Testis (tissue), 3 donors: ENCODE results near the gene RGS10. TPM values are rescaled to one million over a fixed set of nuclear protein-coding genes. Genes with fewer than 3 reads are reported as not detected.

Experiments
- DNase-seq: peaks from one replicate; pipeline ENCODE4 v3.0.0-alpha.2; 2019
- H3K27ac ChIP-seq, 2 donors: fragments of 200-600 bp; sonication (generic); one replicate each; pipeline ENCODE4 v1.5.1; 2019
- H3K27me3 ChIP-seq: fragments of 200-600 bp; sonication (generic); one replicate; pipeline ENCODE4 v1.5.1; 2019
- H3K36me3 ChIP-seq: fragments of 200-600 bp; sonication (generic); one replicate; pipeline ENCODE4 v1.5.1; 2017; ENCODE audit warnings: low read depth; ENCODE audit errors: missing control alignments
- H3K4me1 ChIP-seq: fragments of 200-600 bp; sonication (generic); one replicate; pipeline ENCODE4 v1.5.1; 2019
- H3K4me3 ChIP-seq, 2 donors: fragments of 200-600 bp; sonication (generic); one replicate each; pipeline ENCODE4 v1.5.1; 2017 to 2019
- H3K9me3 ChIP-seq: fragments of 200-600 bp; sonication (generic); one replicate; pipeline ENCODE4 v1.5.1; 2017
- POLR2A ChIP-seq: fragments of 450-650 bp; IDR thresholded peaks from one replicate; pipeline ENCODE4 v1.6.1; 2017; ENCODE audit warnings: antibody characterized with exemption, mild to moderate bottlenecking, moderate library complexity
- WGBS, 2 donors: methylation state at CpG; one replicate each; pipeline ENCODE4 v1.1.5; 2018; 5-methylcytosine and 5-hydroxymethylcytosine counted together
- intact Hi-C: fragments of 100-400 bp; cut with DNase I; formaldehyde crosslinking; loops from one replicate; pipeline ENCODE4 v1.15.1; 2023; ENCODE audit warnings: low total_unique reads
- polyA plus RNA-seq: library from polyadenylated mRNA; stranded (reverse); fragments of 350-450 nt; fragmentation: Illumina TruSeq; extraction: RNeasy Lipid Tissue Mini Kit (QIAGEN cat#74804); gene quantifications from one replicate; pipeline ENCODE4 v1.2.3, GENCODE V29; 2014; ENCODE audit warnings: low read depth, low replicate concordance; ENCODE audit not compliant: insufficient read depth
- total RNA-seq, 2 donors: library from RNA; depleted of rRNA; stranded (reverse); fragments of >200 nt; gene quantifications; one replicate each; pipeline ENCODE4 v1.2.3, GENCODE V29; 2016
- TF ChIP-seq, protein P1 (sequence below), 3 experiments: fragments of 450-650 bp in 2 of 3; fragments of 200-600 bp in 1 of 3; sonication (generic) in 1 of 3; IDR thresholded peaks; one replicate each; pipeline ENCODE4 v1.5.1; 2016 to 2019; ENCODE audit warnings: antibody characterized with exemption in 3 of 3, mild to moderate bottlenecking in 2 of 3, moderate library complexity in 1 of 3

The RGS10 gene
- total and polyA plus RNA-seq, 3 donors from 2014 or later: 3.6 to 13.7 (median 7.1) TPM

DNA sequence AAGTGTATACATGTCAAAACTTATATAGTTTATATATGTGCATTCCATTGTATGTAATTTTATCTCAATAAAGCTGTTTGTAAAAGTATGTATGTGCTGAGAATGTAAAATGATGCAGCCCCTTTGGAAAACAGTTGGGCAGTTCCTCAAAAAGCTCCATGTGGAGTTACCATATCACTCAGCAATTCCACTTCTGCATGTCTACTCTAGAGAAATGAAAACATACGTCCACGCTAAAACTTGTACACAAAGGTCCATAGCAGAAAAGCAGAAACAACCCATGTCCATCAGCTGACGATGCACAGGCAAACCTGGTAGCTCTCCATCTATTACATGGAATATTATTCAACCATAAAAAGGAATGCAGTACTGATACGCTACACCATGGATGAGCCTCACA is 8.3 kb upstream of the RGS10 start:
- intact Hi-C loops: no loop called here
- no peaks in the 10 kb centered on the region for H3K4me1 ChIP-seq
- no peaks in the 10 kb centered on the region for H3K9me3 ChIP-seq
- no peak overlapping the region for H3K4me3 ChIP-seq
- no peak overlapping the region for H3K27ac ChIP-seq
- H3K36me3 ChIP-seq: no peaks in the 10 kb centered on the region
- TF ChIP-seq POLR2A: no peak
- H3K27me3 ChIP-seq: no peaks in the 10 kb centered on the region
- WGBS, 2 donors: 84 to 93% methylated on average over 4 of the region's 4 CpGs
- no peak for DNase-seq

DNA sequence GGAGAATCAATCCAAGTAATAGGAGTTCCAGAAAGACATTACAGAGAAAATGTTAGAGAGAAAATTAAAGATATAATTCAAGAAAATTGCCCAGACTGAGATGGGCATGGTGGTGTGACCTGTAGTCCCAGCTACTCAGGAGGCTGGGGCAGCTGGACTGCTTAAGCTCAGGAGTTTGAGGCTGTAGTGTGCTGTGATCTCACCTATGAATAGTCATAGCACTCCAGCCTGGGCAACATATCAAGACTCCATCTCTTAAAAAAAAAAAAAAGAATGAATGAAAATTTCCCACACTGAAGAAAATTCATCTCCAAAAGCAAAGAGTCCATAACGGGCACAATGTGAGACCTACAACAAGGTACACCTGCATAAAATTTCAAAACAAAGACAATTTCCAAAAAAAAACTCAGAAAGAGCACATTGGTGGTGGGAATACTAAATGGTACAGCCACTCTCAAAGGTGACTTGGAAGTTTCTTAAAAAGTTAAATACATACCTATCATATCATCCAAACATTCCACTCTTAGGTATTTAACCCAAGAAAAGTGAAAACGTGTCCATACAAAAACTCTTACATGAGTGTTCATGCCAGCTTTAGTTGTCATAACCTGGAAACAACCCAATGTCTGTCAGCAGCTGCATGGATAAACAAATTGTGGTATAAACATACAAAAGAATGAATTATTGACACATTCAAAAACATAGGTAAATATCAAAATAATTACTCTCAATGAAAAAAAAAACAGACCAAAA is 6.9 kb upstream of the RGS10 start:
- no peak for TF ChIP-seq POLR2A
- TF ChIP-seq, protein P1, sequence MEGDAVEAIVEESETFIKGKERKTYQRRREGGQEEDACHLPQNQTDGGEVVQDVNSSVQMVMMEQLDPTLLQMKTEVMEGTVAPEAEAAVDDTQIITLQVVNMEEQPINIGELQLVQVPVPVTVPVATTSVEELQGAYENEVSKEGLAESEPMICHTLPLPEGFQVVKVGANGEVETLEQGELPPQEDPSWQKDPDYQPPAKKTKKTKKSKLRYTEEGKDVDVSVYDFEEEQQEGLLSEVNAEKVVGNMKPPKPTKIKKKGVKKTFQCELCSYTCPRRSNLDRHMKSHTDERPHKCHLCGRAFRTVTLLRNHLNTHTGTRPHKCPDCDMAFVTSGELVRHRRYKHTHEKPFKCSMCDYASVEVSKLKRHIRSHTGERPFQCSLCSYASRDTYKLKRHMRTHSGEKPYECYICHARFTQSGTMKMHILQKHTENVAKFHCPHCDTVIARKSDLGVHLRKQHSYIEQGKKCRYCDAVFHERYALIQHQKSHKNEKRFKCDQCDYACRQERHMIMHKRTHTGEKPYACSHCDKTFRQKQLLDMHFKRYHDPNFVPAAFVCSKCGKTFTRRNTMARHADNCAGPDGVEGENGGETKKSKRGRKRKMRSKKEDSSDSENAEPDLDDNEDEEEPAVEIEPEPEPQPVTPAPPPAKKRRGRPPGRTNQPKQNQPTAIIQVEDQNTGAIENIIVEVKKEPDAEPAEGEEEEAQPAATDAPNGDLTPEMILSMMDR (IDR thresholded peaks at IDR 0.05): no peak
- 75 to 80% methylated on average over 2 of the region's 2 CpGs for WGBS, 2 donors
- Histone ChIP-seq H3K4me3 (no peak overlapping the region), H3K36me3 (no peaks in the 10 kb centered on the region), H3K27ac (no peak overlapping the region), H3K27me3 (no peaks in the 10 kb centered on the region), H3K9me3 (no peaks in the 10 kb centered on the region), H3K4me1 (peaks cover 1% of the 10 kb centered on the region)
- DNase-seq: no peak
- intact Hi-C loops: no loop called here

DNA sequence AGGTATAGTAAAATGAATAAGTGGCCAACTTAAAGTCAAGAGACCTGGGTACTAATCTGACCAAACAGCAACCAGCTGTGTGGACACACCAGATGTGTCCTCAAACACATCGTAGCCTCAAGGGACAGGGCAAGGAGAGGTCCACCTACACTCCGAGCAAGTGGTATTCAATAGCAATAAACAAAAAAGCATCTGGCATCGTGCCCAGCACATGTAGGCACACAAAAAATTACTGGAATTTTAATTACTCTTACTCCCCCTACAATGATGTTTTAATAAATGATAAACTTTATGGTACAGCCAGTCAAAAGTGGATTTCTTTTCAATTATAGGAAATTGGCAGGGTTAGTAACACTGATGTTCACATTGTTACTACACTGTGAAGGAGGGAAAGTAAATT is 3.5 kb upstream of the RGS10 start:
- intact Hi-C loops: no loop called here
- no peak overlapping the region for H3K4me3 ChIP-seq
- TF ChIP-seq, protein P1 (IDR thresholded peaks at IDR 0.05): no peak
- TF ChIP-seq POLR2A: no peak
- H3K27me3 ChIP-seq: no peaks in the 10 kb centered on the region
- DNase-seq: no peak
- H3K9me3 ChIP-seq: no peaks in the 10 kb centered on the region
- no peak overlapping the region for H3K27ac ChIP-seq
- 49 to 61% methylated on average over 3 of the region's 3 CpGs for WGBS, 2 donors
- peaks cover 8% of the 10 kb centered on the region for H3K4me1 ChIP-seq
- H3K36me3 ChIP-seq: no peaks in the 10 kb centered on the region

DNA sequence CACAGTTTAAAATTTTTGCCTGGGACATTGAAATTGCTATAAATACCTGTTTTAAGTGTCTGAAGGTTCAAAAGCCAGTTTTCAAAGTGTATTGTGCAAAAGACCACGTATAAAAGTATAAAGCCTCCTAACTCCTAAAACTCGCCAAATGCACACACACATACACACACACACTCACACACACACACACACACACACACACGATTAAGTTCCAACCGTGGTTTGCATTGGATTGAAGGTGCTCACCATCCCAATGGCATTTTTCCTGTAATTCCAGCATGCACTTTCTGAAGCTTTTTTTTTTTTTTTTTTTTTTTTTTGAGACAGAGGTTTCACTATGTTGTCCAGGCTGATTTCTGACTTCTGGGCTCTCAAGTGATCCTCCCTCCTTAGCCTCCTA is 2.8 kb upstream of the RGS10 start:
- Histone ChIP-seq H3K9me3 (no peaks in the 10 kb centered on the region), H3K36me3 (no peaks in the 10 kb centered on the region), H3K27ac (no peak overlapping the region), H3K27me3 (no peaks in the 10 kb centered on the region), H3K4me1 (peaks cover 8% of the 10 kb centered on the region), H3K4me3 (no peak overlapping the region)
- TF ChIP-seq POLR2A: no peak
- TF ChIP-seq, protein P1 (IDR thresholded peaks at IDR 0.05): no peak
- intact Hi-C loops: no loop called here
- DNase-seq: no peak
- 61 to 74% methylated on average over 4 of the region's 4 CpGs for WGBS, 2 donors

DNA sequence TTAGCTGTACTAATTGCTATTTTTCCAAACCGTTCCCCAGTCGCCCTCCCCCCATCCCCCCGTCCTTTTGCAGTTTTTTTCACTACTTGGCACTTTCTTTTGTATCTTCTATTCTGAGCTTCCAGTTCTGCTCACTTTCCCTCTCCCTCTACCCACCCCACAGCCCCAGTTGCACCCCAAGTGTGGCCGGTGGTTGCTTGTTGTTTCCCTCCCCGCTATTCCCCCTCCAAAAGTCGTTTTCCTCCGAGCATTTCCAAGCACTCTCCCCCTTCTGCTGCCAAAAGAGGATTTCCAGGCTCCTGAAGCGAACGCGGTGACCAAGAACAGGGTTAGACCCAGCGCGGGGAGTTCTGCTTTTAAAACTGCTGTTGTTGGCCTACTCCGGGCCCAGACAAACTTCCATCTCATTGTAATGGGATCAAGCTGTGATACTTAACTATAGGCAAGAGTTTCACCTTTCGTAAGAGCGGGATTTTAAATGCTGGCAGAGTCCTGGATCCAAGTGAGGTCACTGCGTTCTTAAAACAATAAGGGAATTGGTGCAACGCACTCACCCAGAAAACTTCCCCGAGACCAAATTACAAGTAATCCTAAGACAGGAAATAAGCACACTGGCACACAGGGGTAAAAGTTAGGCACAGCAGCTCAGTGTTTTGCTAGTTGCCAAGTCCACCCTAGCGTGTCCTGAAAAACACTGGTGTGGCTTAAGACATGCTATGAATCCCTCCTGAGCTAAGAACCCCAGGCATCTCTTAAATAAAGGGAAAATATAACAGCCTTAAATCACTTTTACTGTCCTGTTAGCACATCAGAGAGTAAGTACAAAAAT is 1.5 kb upstream of the RGS10 start:
- Histone ChIP-seq H3K9me3 (no peaks in the 10 kb centered on the region), H3K36me3 (no peaks in the 10 kb centered on the region), H3K27ac (no peak overlapping the region), H3K4me3 (peak overlapping the region in 1 of 2 donors; percentile 69), H3K27me3 (no peaks in the 10 kb centered on the region), H3K4me1 (peaks cover 8% of the 10 kb centered on the region)
- DNase-seq: no peak
- TF ChIP-seq, protein P1 (IDR thresholded peaks at IDR 0.05): no peak
- no peak for TF ChIP-seq POLR2A
- intact Hi-C loops: no loop called here
- WGBS, 2 donors: 16 to 30% methylated on average over 19 of the region's 19 CpGs
